Kidney (tissue), 14 donors: ENCODE measurements around the gene N4BP2L2. TPM values are rescaled to one million over a fixed set of nuclear protein-coding genes. Genes with fewer than 3 reads are reported as not detected.
A peak's percentile ranks its signal among the peaks of the same experiment; 100 is the strongest.

Source experiments
- DNase-seq, 5 donors: peaks; one replicate each; pipeline ENCODE4 v3.0.0-alpha.2; 2013 to 2020
- FAIRE-seq: peaks from 2 replicates; lab custom pipeline; 2012; peaks lifted over from hg19 to GRCh38; lab: Jason Lieb, UNC
- H3K27ac ChIP-seq, 2 donors: one replicate each; pipeline ENCODE4 v1.7.0; 2013; ENCODE audit warnings: low read depth in 2 of 2, low read length in 2 of 2, inconsistent platforms in 1 of 2
- H3K27me3 ChIP-seq: one replicate; pipeline ENCODE4 v1.7.1; 2013; ENCODE audit warnings: low read length, inconsistent platforms; ENCODE audit not compliant: control insufficient read depth, insufficient read depth
- H3K36me3 ChIP-seq, 3 donors: one replicate each; pipeline versions ENCODE4 v1.7.0 to v1.7.1; 2013; ENCODE audit warnings: low read length in 3 of 3, control low read depth in 1 of 3, inconsistent platforms in 1 of 3; ENCODE audit not compliant: insufficient read depth in 3 of 3, control insufficient read depth in 2 of 3
- H3K4me1 ChIP-seq, 3 donors: one replicate each; pipeline versions ENCODE4 v1.7.0 to v1.7.1; 2013; ENCODE audit warnings: low read length in 3 of 3, inconsistent platforms in 1 of 3, low read depth in 1 of 3; ENCODE audit not compliant: control insufficient read depth in 2 of 3, insufficient read depth in 2 of 3
- H3K4me3 ChIP-seq, 3 donors: one replicate each; pipeline versions ENCODE4 v1.7.0 to v1.8.1; 2013; ENCODE audit warnings: low read length in 3 of 3, control low read depth in 1 of 3, inconsistent platforms in 1 of 3
- H3K9ac ChIP-seq, 3 donors: one replicate each; pipeline versions ENCODE4 v1.7.0 to v1.7.1; 2013; ENCODE audit warnings: low read length in 3 of 3, control low read depth in 1 of 3, inconsistent platforms in 1 of 3
- H3K9me3 ChIP-seq, 3 donors: one replicate each; pipeline versions ENCODE4 v1.7.0 to v1.7.1; 2013; ENCODE audit warnings: low read length in 3 of 3, control low read depth in 1 of 3, inconsistent platforms in 1 of 3; ENCODE audit not compliant: control insufficient read depth in 2 of 3, insufficient read depth in 1 of 3
- CTCF ChIP-seq: IDR thresholded peaks from 3 replicates; pipeline ENCODE4 v1.5.1; 2012; ENCODE audit warnings: mild to moderate bottlenecking, moderate library complexity, borderline replicate concordance; ENCODE audit not compliant: insufficient read depth; ENCODE audit errors: extremely low read depth
- intact Hi-C: fragments of 100-400 bp; cut with DNase I; formaldehyde crosslinking; loops from one replicate; pipeline ENCODE4 v1.11.1; 2022
- polyA plus RNA-seq: library from polyadenylated mRNA; stranded (reverse); fragments of 350-450 nt; fragmentation: Illumina TruSeq; extraction: RNeasy Lipid Tissue Mini Kit (QIAGEN cat#74804); gene quantifications from one replicate; pipeline ENCODE4 v1.2.3, GENCODE V29; 2014; ENCODE audit warnings: low read depth, low replicate concordance; ENCODE audit not compliant: insufficient read depth
- total RNA-seq: library from RNA; stranded (reverse); fragmentation: NEBNext Ultra II Directional; extraction: Animal tissue kit (Norgen Biotek cat#: 25700); gene quantifications from one replicate; pipeline ENCODE4 v1.2.1, GENCODE V29; 2021
- donor health status: control.
- donor health status: control.
- donor health status: control.
- donor health status: control.
- donor health status: control.
- donor health status: DM: yes; HTN: yes; CAD: no.
- donor health status: Normal renal cell carcinoma (clear cell type).

The N4BP2L2 gene
- total and polyA plus RNA-seq, 2 donors from 2014 or later, result 71.3 to 165 TPM

GRCh38 chr13:32535748-32536147 lies 2.8 kb downstream of the N4BP2L2 start:
- Histone ChIP-seq H3K9ac (no peak overlapping the region), H3K4me3 (no peak overlapping the region), H3K36me3 (peaks cover 2 to 11% (median 8%) of the 10 kb centered on the region in 3 donors), H3K4me1 (peaks cover 2 to 13% (median 10%) of the 10 kb centered on the region in 3 donors), H3K9me3 (no peaks in the 10 kb centered on the region), H3K27me3 (no peaks in the 10 kb centered on the region), H3K27ac (no peak overlapping the region)
- DNase-seq, result no peak
- FAIRE-seq, result no peak
- intact Hi-C loops, result no loop called here
- TF ChIP-seq CTCF, result no peak

GRCh38 chr13:32535115-32535514 lies 3.5 kb downstream of the N4BP2L2 start:
- DNase-seq, result no peak
- no peak for FAIRE-seq
- intact Hi-C loops, result no loop called here
- no peak for TF ChIP-seq CTCF
- no peaks in the 10 kb centered on the region for H3K27me3 ChIP-seq
- no peak overlapping the region for H3K9ac ChIP-seq
- H3K4me1 ChIP-seq, result peaks cover 2 to 16% (median 15%) of the 10 kb centered on the region in 3 donors
- no peaks in the 10 kb centered on the region for H3K9me3 ChIP-seq
- peaks cover 2 to 11% (median 8%) of the 10 kb centered on the region in 3 donors for H3K36me3 ChIP-seq
- no peak overlapping the region for H3K27ac ChIP-seq
- H3K4me3 ChIP-seq, result peak overlapping the region in 1 of 3 donors; percentile 3

- peak overlapping the region in 1 of 3 donors; percentile 28 for H3K4me3 ChIP-seq
- H3K9ac ChIP-seq, result no peak overlapping the region
- peak in 2 of 5 donors; percentile 28 to 81 for DNase-seq
- peaks cover 0 to 18% (median 16%) of the 10 kb centered on the region in 3 donors for H3K4me1 ChIP-seq
- no peaks in the 10 kb centered on the region for H3K27me3 ChIP-seq
- H3K9me3 ChIP-seq, result no peaks in the 10 kb centered on the region
- H3K27ac ChIP-seq, result peak overlapping the region; percentile 23 to 45
- intact Hi-C loops, result no loop called here
- peaks cover 2 to 5% (median 2%) of the 10 kb centered on the region in 3 donors for H3K36me3 ChIP-seq
- FAIRE-seq, result peak; percentile 87
- TF ChIP-seq CTCF, result no peak
Observed at GRCh38 chr13:32530841-32531253, 7.7 kb downstream of the N4BP2L2 start.

GRCh38 chr13:32528358-32528757 lies 10.2 kb downstream of the N4BP2L2 start:
- no peak overlapping the region for H3K27ac ChIP-seq
- DNase-seq (no peak), FAIRE-seq (no peak)
- no peak for TF ChIP-seq CTCF
- H3K9ac ChIP-seq, result no peak overlapping the region
- no peak overlapping the region for H3K4me3 ChIP-seq
- no peaks in the 10 kb centered on the region for H3K27me3 ChIP-seq
- peaks cover 0 to 16% (median 13%) of the 10 kb centered on the region in 3 donors for H3K4me1 ChIP-seq
- intact Hi-C loops, result no loop called here
- H3K9me3 ChIP-seq, result no peaks in the 10 kb centered on the region
- no peaks in the 10 kb centered on the region for H3K36me3 ChIP-seq
